ENCODE measurements around the gene RCBTB2. TPM values are rescaled to one million over a fixed set of nuclear protein-coding genes. Genes with fewer than 3 reads are reported as not detected.

Gene RCBTB2
- total RNA-seq, 1 donor from 2014 or later = 4.3 TPM

DNA sequence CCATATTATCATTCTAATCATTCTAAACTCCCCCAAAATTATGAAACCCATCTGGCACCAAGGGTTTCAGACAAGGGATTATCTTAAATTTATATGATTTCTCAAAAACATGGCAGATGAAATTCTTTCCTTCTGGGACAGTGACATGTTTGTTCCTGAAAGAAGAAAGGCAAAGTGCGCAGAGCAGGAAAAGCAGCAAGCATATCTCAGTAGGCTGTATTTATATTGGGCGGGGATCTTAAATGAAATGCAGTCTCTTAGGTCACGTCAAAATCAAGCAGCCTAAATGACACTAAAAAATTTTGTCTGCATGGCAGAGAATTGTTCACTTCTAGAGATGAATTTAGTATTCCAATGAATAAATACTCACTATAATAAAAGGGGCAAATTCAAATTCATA is 49.3 kb downstream of the RCBTB2 start:
- Histone ChIP-seq H4K20me1 (ENCODE audit: insufficient read depth, low read length) (no peaks in the 10 kb centered on the region), H3K27ac (ENCODE audit: low read depth, low read length) (no peak overlapping the region), H3K9me3 (ENCODE audit: insufficient read depth, low read depth, low read length) (no peaks in the 10 kb centered on the region), H3K4me1 (ENCODE audit: insufficient read depth, low read length) (no peaks in the 10 kb centered on the region), H3K4me2 (ENCODE audit: low read length) (no peak overlapping the region), H2AFZ (ENCODE audit: low read depth, low read length) (no peak overlapping the region), H3K79me2 (ENCODE audit: insufficient read depth, low read length) (no peaks in the 10 kb centered on the region), H3K4me3 (ENCODE audit: insufficient read depth, low read depth, low read length) (no peak overlapping the region), H3K9ac (ENCODE audit: low read length) (no peak overlapping the region), H3K27me3 (ENCODE audit: insufficient read depth, low read length) (no peaks in the 10 kb centered on the region), H3K36me3 (ENCODE audit: insufficient read depth, low read length) (no peaks in the 10 kb centered on the region)
- FAIRE-seq (no peak), DNase-seq (ENCODE audit: low read depth) (no peak)
- TF ChIP-seq, protein P1, sequence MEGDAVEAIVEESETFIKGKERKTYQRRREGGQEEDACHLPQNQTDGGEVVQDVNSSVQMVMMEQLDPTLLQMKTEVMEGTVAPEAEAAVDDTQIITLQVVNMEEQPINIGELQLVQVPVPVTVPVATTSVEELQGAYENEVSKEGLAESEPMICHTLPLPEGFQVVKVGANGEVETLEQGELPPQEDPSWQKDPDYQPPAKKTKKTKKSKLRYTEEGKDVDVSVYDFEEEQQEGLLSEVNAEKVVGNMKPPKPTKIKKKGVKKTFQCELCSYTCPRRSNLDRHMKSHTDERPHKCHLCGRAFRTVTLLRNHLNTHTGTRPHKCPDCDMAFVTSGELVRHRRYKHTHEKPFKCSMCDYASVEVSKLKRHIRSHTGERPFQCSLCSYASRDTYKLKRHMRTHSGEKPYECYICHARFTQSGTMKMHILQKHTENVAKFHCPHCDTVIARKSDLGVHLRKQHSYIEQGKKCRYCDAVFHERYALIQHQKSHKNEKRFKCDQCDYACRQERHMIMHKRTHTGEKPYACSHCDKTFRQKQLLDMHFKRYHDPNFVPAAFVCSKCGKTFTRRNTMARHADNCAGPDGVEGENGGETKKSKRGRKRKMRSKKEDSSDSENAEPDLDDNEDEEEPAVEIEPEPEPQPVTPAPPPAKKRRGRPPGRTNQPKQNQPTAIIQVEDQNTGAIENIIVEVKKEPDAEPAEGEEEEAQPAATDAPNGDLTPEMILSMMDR (IDR thresholded peaks at IDR 0.05; ENCODE audit: insufficient read depth, low read depth, low read length) = no peak
- no peak for TF ChIP-seq EZH2 (IDR thresholded peaks at IDR 0.05; ENCODE audit: insufficient read depth, low read length)
- no peaks in the 10 kb centered on the region for H3K27me3 Mint-ChIP-seq (ENCODE audit: low read depth, unreplicated experiment)
- H3K4me1 Mint-ChIP-seq (ENCODE audit: low read depth, unreplicated experiment) = no peaks in the 10 kb centered on the region
- peaks cover 2% of the 10 kb centered on the region for H3K9me3 Mint-ChIP-seq (ENCODE audit: unreplicated experiment)
- peaks cover 4% of the 10 kb centered on the region for H3K36me3 Mint-ChIP-seq (ENCODE audit: low read depth, unreplicated experiment)
- no peak overlapping the region for H3K4me3 Mint-ChIP-seq (ENCODE audit: unreplicated experiment)
- H3K27ac Mint-ChIP-seq (ENCODE audit: unreplicated experiment) = no peak overlapping the region

- no peak overlapping the region for H3K4me3 Mint-ChIP-seq (ENCODE audit: unreplicated experiment)
- no peak overlapping the region for H3K27ac Mint-ChIP-seq (ENCODE audit: unreplicated experiment)
These were observed 54.5 kb downstream of the RCBTB2 start for GRCh38 chr13:48478391-48478790.

More at GRCh38 chr13:48478391-48478790, 54.5 kb downstream of the RCBTB2 start:
- no peak overlapping the region for H3K9ac ChIP-seq (ENCODE audit: low read length)
- no peaks in the 10 kb centered on the region for H4K20me1 ChIP-seq (ENCODE audit: insufficient read depth, low read length)
- H3K4me1 Mint-ChIP-seq (ENCODE audit: low read depth, unreplicated experiment) = peaks cover 2% of the 10 kb centered on the region
- H3K36me3 ChIP-seq (ENCODE audit: insufficient read depth, low read length) = no peaks in the 10 kb centered on the region
- H3K27ac ChIP-seq (ENCODE audit: low read depth, low read length) = no peak overlapping the region
- no peaks in the 10 kb centered on the region for H3K27me3 Mint-ChIP-seq (ENCODE audit: low read depth, unreplicated experiment)
- no peak for FAIRE-seq
- H3K36me3 Mint-ChIP-seq (ENCODE audit: low read depth, unreplicated experiment) = peaks cover 1% of the 10 kb centered on the region
- no peak overlapping the region for H3K4me2 ChIP-seq (ENCODE audit: low read length)
- H2AFZ ChIP-seq (ENCODE audit: low read depth, low read length) = no peak overlapping the region
- H3K4me1 ChIP-seq (ENCODE audit: insufficient read depth, low read length) = no peaks in the 10 kb centered on the region
- no peak overlapping the region for H3K4me3 ChIP-seq (ENCODE audit: insufficient read depth, low read depth, low read length)
- no peaks in the 10 kb centered on the region for H3K9me3 Mint-ChIP-seq (ENCODE audit: unreplicated experiment)
- H3K9me3 ChIP-seq (ENCODE audit: insufficient read depth, low read depth, low read length) = no peaks in the 10 kb centered on the region
- no peaks in the 10 kb centered on the region for H3K27me3 ChIP-seq (ENCODE audit: insufficient read depth, low read length)
- no peak for TF ChIP-seq EZH2 (IDR thresholded peaks at IDR 0.05; ENCODE audit: insufficient read depth, low read length)
- TF ChIP-seq, protein P1 (IDR thresholded peaks at IDR 0.05; ENCODE audit: insufficient read depth, low read depth, low read length) = no peak
- no peaks in the 10 kb centered on the region for H3K79me2 ChIP-seq (ENCODE audit: insufficient read depth, low read length)
- peak; percentile 10 for DNase-seq (ENCODE audit: low read depth)
